GM18519 (cell line): ENCODE data around the gene NUP50.

ENCODE experiments used
- ATAC-seq: cut with Tn5 transposase; IDR thresholded peaks from one replicate; pipeline ENCODE4 v1.9.1; 2021; ENCODE audit warnings: mild to moderate bottlenecking, moderate library complexity; ENCODE audit not compliant: unreplicated experiment, low FRiP score

The NUP50 gene, protein sequence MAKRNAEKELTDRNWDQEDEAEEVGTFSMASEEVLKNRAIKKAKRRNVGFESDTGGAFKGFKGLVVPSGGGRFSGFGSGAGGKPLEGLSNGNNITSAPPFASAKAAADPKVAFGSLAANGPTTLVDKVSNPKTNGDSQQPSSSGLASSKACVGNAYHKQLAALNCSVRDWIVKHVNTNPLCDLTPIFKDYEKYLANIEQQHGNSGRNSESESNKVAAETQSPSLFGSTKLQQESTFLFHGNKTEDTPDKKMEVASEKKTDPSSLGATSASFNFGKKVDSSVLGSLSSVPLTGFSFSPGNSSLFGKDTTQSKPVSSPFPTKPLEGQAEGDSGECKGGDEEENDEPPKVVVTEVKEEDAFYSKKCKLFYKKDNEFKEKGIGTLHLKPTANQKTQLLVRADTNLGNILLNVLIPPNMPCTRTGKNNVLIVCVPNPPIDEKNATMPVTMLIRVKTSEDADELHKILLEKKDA

GRCh38 chr22:45163451-45164269 lies at the start of gene NUP50:
Gene NUP50, plus strand, starts transcription at chr22:45163925. Its CDS starts 4,253 bp downstream, at chr22:45168178.
- peak; percentile 83 for ATAC-seq

GRCh38 chr22:45120440-45120839 lies 43.3 kb upstream of the NUP50 start:
- ATAC-seq, result no peak

- no peak for ATAC-seq
Observed at GRCh38 chr22:45120931-45121330, 42.8 kb upstream of the NUP50 start.

DNA sequence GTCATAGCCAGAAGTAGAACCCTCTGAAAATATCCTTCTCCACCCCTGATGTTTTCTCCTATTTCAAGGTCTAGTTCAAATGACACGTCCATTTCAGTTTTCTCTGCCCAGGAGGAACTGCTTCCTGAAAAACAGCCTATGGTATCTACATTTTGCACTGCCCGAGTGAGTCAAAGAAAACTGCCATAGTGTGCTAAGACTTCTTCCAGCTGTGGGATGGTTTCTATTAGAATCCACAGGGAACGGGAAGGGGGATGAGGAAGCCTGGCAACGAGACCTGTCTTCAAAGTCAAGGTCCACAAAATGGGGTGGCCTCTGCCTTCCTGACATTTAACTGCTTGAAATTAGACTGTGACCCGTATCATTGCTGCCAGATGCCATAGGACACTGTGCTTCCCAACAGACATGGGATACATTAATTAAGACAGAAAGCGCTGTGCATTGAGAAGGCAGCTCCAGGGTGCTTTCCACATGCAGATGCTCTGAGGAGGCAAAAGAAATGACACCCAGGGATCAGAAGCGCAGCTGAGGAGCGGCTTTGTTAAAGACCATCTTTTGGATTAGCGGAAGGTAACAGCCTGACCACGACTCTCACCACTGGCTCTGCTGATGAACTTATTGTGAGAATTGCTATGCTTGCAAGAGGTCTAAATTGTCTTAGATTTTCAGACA lies 39.4 kb upstream of the NUP50 start:
- no peak for ATAC-seq

GRCh38 chr22:45125188-45125587 lies 38.5 kb upstream of the NUP50 start:
- no peak for ATAC-seq

- no peak for ATAC-seq
Observed at GRCh38 chr22:45127866-45128265, 35.9 kb upstream of the NUP50 start.

GRCh38 chr22:45129703-45130524 lies 33.8 kb upstream of the NUP50 start:
- no peak for ATAC-seq

GRCh38 chr22:45130891-45131290 lies 32.8 kb upstream of the NUP50 start:
- ATAC-seq, result no peak

DNA sequence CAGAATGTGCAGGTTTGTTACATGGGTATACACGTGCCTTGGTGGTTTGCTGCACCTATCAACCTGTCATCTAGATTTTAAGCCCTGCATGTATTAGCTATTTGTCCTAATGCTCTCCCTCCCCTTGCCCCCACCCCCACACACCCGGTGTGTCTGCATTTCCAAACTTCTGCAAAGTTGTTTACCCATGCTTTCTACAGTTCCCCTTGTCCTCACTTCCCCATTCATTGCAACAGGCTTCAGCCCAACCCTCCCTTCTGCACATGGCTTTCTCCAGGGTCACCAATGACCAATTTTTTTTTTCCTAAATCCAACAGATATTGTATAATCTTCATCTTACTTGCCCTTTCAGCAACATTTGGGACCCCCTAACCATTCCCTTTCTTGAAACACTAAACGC lies 32.0 kb upstream of the NUP50 start:
- no peak for ATAC-seq

DNA sequence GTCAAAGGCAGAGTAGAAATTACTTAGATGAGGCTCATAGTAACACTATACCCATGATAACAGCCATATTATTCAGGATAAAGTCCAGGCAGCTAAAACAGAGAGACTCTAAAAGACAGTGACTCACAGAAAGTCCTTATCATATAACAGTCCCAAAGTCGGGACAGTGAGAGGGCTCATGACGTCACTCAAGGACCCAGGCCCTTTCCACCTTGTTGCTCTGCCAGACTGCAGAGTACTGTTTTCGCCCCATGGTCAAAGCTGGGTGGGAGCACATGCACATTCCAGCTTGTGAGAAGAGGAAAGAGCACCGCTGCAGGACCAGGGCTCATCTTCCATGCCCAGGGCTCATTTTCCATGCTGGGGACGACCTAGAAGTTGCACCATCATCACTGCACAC lies 29.4 kb upstream of the NUP50 start:
- no peak for ATAC-seq

DNA sequence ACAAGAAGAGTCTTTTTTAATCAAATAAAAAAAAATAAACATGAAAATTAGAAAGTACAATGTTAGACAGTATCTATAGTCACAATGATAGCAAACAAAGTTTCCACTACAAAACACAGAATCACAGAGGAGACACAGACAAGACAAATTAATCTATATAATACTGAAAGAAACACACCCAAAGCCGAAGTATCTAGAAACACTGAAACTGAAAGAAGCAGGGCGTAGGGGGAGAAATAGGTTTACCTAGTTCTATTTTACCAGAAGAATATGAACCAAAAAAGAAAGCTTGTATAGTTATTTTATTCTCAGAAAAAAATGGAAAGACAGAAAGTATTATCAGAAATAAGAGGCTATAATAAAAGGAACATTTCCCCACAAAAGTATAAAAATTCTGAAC lies 27.1 kb upstream of the NUP50 start:
- ATAC-seq, result no peak

- no peak for ATAC-seq
Observed at GRCh38 chr22:45139693-45140092, 24.0 kb upstream of the NUP50 start.

DNA sequence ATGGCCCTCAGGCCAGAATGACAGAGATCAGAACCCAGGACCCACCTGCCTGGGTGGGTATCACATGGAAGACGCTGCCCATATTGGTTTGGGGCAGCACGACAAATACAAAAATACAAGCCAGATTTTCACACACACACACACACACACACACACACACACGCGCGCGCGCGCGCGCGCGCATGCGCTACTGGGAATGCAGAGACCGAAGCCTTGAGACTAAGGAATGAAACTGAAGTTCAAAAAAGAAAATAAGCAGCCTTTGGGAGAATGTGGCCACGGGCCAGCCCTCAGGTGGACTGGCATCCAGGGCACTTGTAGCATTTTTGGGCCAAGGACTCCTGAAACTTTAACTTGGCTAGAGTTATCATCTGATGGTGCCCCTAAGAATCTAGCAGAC lies 21.3 kb upstream of the NUP50 start:
- ATAC-seq, result no peak

DNA sequence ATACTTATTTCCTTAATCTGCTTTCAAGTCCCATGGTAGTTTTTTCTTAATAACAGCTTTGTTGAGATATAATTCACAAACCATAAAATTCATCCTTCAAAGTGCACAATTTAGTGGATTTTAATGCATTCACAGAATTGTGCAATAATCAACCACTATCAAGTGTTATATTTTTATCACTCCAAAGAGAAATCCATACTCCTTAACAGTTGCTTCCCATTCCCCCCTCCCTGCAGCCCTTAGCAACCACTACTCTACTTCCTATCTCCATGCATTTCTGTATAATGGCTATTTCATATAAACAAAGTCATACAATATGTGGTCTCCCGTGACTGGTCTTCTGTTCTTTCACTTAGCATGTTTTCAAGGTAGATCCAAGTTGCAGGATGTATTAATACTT lies 18.8 kb upstream of the NUP50 start:
- ATAC-seq, result no peak

DNA sequence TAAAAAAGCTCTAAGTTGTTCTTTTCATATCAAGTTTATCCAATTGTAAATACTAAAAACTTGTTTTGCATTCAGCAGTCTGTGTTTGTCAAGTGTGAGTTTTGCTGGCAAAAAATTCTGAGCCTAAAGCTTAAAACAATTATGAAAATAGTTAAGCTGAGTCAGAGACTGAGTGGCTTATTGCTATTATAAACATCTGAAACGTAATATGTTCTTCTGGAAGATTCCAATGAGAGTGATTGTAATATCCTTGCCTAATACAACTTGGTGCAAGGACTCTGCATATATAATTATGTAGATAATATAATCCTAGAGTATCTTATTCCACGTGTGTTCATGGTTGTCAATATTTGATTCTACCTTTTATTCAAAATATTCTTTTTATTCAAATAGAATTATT lies 14.1 kb upstream of the NUP50 start:
- no peak for ATAC-seq

DNA sequence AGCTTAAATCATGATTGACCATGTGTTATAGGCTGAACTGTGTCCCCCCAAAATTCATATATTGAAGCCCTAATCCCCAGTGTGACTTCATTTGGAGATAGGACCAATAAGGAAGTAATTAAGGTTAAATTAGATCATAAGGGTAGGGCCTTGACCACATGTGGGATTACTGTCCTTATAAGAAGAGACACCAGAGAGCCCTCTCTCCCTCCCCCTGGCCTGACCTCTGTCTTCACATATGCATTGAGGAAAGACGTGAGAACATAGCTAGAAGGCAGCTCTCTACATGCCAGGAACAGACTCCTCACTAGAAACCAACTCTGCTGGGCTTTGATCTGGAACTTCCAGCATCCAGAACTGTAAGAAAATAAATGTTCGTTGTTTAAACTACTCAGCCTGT lies 13.6 kb upstream of the NUP50 start:
- ATAC-seq, result no peak

- ATAC-seq, result no peak
Observed at GRCh38 chr22:45151503-45151902, 12.2 kb upstream of the NUP50 start.

GRCh38 chr22:45154383-45154782 lies 9.3 kb upstream of the NUP50 start:
- ATAC-seq, result no peak

DNA sequence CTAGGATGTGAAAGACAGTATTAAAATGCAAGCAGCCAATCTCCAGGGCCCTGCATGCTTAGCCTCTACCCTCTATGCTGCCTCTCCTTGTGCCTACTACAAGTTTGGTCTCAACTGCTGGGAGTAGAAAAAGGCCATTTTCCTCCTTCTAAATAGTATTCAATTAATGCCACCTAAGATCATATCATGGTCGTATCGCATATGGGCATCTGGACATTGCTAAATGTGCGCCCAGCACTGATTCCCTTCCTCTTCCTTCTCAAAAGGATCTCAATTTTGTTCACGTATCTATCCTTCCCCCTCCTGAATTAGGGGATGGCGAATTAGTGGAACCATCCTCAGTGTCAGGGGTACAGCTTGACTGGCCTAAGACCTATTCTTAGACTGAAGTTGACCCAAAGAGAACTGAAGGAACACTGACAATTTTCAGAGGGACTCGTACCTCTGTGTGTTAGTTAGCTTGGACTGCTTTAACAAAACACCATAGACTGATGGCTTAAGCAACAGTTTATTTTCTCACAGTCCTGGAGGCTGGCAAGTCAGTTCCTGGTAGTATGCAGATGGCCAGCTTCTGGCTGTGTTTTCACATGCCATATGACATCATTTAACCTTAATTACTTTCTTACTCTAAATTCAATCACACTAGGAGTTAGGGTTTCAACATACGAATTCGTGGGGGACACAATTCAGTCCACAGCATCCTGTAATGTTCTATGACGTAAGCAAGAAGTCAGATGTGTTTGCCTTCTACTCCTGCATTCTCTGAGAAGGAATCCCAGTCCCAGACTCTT lies 8.5 kb upstream of the NUP50 start:
- ATAC-seq, result no peak
